GM21526 (cell line): ENCODE data around the gene SEPTIN10.
"Not testable (repeated sequence)": the region's sequence is repeated elsewhere in the genome, so short reads cannot be mapped to it uniquely, and the experiment has no call there.

Experiments used
- ATAC-seq: cut with Tn5 transposase; IDR thresholded peaks from one replicate; pipeline ENCODE4 v1.9.1; 2021; ENCODE audit warnings: moderate library complexity; ENCODE audit not compliant: unreplicated experiment, low FRiP score

The SEPTIN10 gene

GRCh38 chr2:109554758-109555157 is 59.0 kb downstream of the SEPTIN10 start:
- no peak for ATAC-seq

GRCh38 chr2:109549016-109549590 is 64.7 kb downstream of the SEPTIN10 start:
- no peak for ATAC-seq

- no peak for ATAC-seq
These were observed 66.5 kb downstream of the SEPTIN10 start for GRCh38 chr2:109547280-109547679.

- peak; percentile 74 for ATAC-seq
These were observed 67.7 kb downstream of the SEPTIN10 start for GRCh38 chr2:109545828-109546713.

GRCh38 chr2:109542384-109542783 is 71.4 kb downstream of the SEPTIN10 start:
- no peak for ATAC-seq

- ATAC-seq: no peak
These were observed 75.2 kb downstream of the SEPTIN10 start for GRCh38 chr2:109538546-109538945.

GRCh38 chr2:109537565-109538222 is 76.1 kb downstream of the SEPTIN10 start:
- ATAC-seq: no peak

GRCh38 chr2:109536556-109536955 is 77.2 kb downstream of the SEPTIN10 start:
- ATAC-seq: not testable (repeated sequence)

- ATAC-seq: no peak
These were observed 78.4 kb downstream of the SEPTIN10 start for GRCh38 chr2:109535217-109535946.

- ATAC-seq: no peak
These were observed 79.9 kb downstream of the SEPTIN10 start for GRCh38 chr2:109533823-109534222.

- no peak for ATAC-seq
These were observed 81.1 kb downstream of the SEPTIN10 start for GRCh38 chr2:109532728-109533076.

GRCh38 chr2:109531896-109532727 is 81.7 kb downstream of the SEPTIN10 start:
- ATAC-seq: no peak

GRCh38 chr2:109531221-109531620 is 82.5 kb downstream of the SEPTIN10 start:
- no peak for ATAC-seq

- no peak for ATAC-seq
These were observed 83.1 kb downstream of the SEPTIN10 start for GRCh38 chr2:109530712-109531111.

GRCh38 chr2:109529532-109530449 is 84.0 kb downstream of the SEPTIN10 start:
- ATAC-seq: no peak

GRCh38 chr2:109528811-109529501 is 84.8 kb downstream of the SEPTIN10 start:
- no peak for ATAC-seq

- no peak for ATAC-seq
These were observed 85.7 kb downstream of the SEPTIN10 start for GRCh38 chr2:109527846-109528705.
